Measurements from ENCODE around the gene PUS7L. TPM values are rescaled to one million over a fixed set of nuclear protein-coding genes. Genes with fewer than 3 reads are reported as not detected.

PUS7L gene
- 14.4 and 16.0 TPM in 2 replicates for total RNA-seq (2021)
- long read RNA-seq, full-length matches to known transcripts, result 11 of 44 reads
- long read RNA-seq, partial matches to known transcripts, result 31 of 44 reads
- long read RNA-seq, other reads (novel, unspliced or antisense), result 2 of 44 reads

- no peak within 1 kb of the TSS for H3K27ac ChIP-seq (ENCODE audit: insufficient read length, low read depth, low read length)
- H3K14ac ChIP-seq (ENCODE audit: insufficient read depth, low read length), result peak within 1 kb of the TSS; percentile 39; the same call in 1 of the 2 replicates
- peaks cover 28 to 38% of the 10 kb centered on the region in 2 experiments for H3K4me1 Mint-ChIP-seq
- H2AK5ac ChIP-seq (ENCODE audit: insufficient read length, low read length), result no peak within 1 kb of the TSS
- H3K9ac ChIP-seq (ENCODE audit: extremely low read depth, insufficient read length, low read length), result peak within 1 kb of the TSS; percentile 50
- H2BK12ac ChIP-seq (ENCODE audit: insufficient read length, low read depth, low read length), result no peak within 1 kb of the TSS
- no peaks in the 10 kb centered on the region for H3K27me3 ChIP-seq (ENCODE audit: insufficient read depth, low read length)
- H3K27me3 Mint-ChIP-seq (ENCODE audit: low read depth), result no peaks in the 10 kb centered on the region
- peak; percentile 98 for DNase-seq
- peak; percentile 20; the same call in 2 of the 3 replicates for TF ChIP-seq CTCF (conservative IDR thresholded peaks at IDR 0.05)
- H3K79me2 ChIP-seq (ENCODE audit: insufficient read depth, low read length), result no peaks in the 10 kb centered on the region
- peak within 1 kb of the TSS in 2 of 3 experiments; percentile 9 to 74; a peak in 4 of 7 replicates for H3K27ac Mint-ChIP-seq
- WGBS (ENCODE audit: extremely low coverage, insufficient read length, low lambda C conversion rate), result no CpG with 5 or more reads among the region's 54 CpGs
- peak within 1 kb of the TSS; percentile 39 for H3K4me2 ChIP-seq (ENCODE audit: insufficient read depth, insufficient read length, low read length)
- no peak within 1 kb of the TSS for H3K56ac ChIP-seq (ENCODE audit: insufficient read length, low read depth, low read length)
- H3K23me2 ChIP-seq (ENCODE audit: insufficient read length, low read depth, low read length, poor library complexity, severe bottlenecking), result peaks cover 3% of the 10 kb centered on the region
- peaks cover 0 to 6% (median 6%) of the 10 kb centered on the region in 3 experiments; a peak in 2 of 7 replicates for H3K36me3 Mint-ChIP-seq (ENCODE audit: insufficient read depth in 1 of 3, low read depth in 3 of 3)
- no peak within 1 kb of the TSS for H3K18ac ChIP-seq (ENCODE audit: insufficient read length, low read depth, low read length)
- H2BK5ac ChIP-seq (ENCODE audit: insufficient read length, low read length), result no peak within 1 kb of the TSS
- no peak within 1 kb of the TSS; the same call in 1 of the 2 replicates for H3K4ac ChIP-seq (ENCODE audit: low read depth, low read length)
- no peaks in the 10 kb centered on the region for H4K20me1 ChIP-seq (ENCODE audit: control insufficient read depth, insufficient read depth, insufficient read length)
- no peaks in the 10 kb centered on the region for H3K9me3 Mint-ChIP-seq
- peak within 1 kb of the TSS; percentile 75 to 76 for H3K4me3 Mint-ChIP-seq
- H4K91ac ChIP-seq (ENCODE audit: insufficient read length, low read depth, low read length), result no peak within 1 kb of the TSS
- no peak within 1 kb of the TSS for H2BK120ac ChIP-seq (ENCODE audit: low read depth, low read length, poor library complexity, severe bottlenecking)
- H3K23ac ChIP-seq (ENCODE audit: insufficient read length, low read depth, low read length), result no peak within 1 kb of the TSS
- no peak within 1 kb of the TSS for H4K5ac ChIP-seq (ENCODE audit: insufficient read length, low read depth, low read length)
- no peaks in the 10 kb centered on the region for H3K79me1 ChIP-seq (ENCODE audit: insufficient read depth, low read depth, low read length, poor library complexity, severe bottlenecking)
- no peak within 1 kb of the TSS for H4K8ac ChIP-seq (replicated peaks; ENCODE audit: insufficient read length, low read depth, low read length)
- no peak within 1 kb of the TSS for H3T11ph ChIP-seq (ENCODE audit: low read length)
- no peak within 1 kb of the TSS for H2BK15ac ChIP-seq (ENCODE audit: low read depth, low read length)
- H3K9me3 ChIP-seq (ENCODE audit: control insufficient read depth, low read depth, low read length), result no peaks in the 10 kb centered on the region
- no peak within 1 kb of the TSS for H2BK20ac ChIP-seq (ENCODE audit: low read depth, low read length, poor library complexity, severe bottlenecking)
- peaks cover 2% of the 10 kb centered on the region for H3K4me1 ChIP-seq (ENCODE audit: insufficient read depth, low read length)
- H2AFZ ChIP-seq (ENCODE audit: low read length), result peak within 1 kb of the TSS; percentile 65
Observed at GRCh38 chr12:43758728-43759563, at the start of gene PUS7L, which contains the start of gene IRAK4. PUS7L (minus strand) TSS chr12:43758790; CDS start chr12:43755245, 3,545 bp downstream. IRAK4 (plus strand) TSS chr12:43758951; CDS start chr12:43768112, 9,161 bp downstream.

All from H9 (cell line).